AG09309 (cell line): ENCODE measurements around the gene PCSK5.

Experiments used
- DNase-seq: peaks from one replicate; pipeline ENCODE4 v3.0.0-alpha.2; 2010; ENCODE audit warnings: low read depth
- H3K4me3 ChIP-seq: 2 replicates; pipeline ENCODE4 v1.5.1; 2011; ENCODE audit warnings: mild to moderate bottlenecking, low read depth, low read length, moderate library complexity; ENCODE audit not compliant: control insufficient read depth
- CTCF ChIP-seq: IDR thresholded peaks from 2 replicates; pipeline ENCODE4 v1.5.1; 2011; ENCODE audit warnings: mild to moderate bottlenecking, low read depth, low read length, inconsistent platforms; ENCODE audit not compliant: insufficient read depth, control insufficient read depth; ENCODE audit errors: missing control alignments

Gene PCSK5

GRCh38 chr9:76246680-76247079 is 356.2 kb downstream of the PCSK5 start:
- H3K4me3 ChIP-seq, result no peak overlapping the region
- DNase-seq, result no peak
- TF ChIP-seq CTCF, result no peak

- TF ChIP-seq CTCF, result no peak
- H3K4me3 ChIP-seq, result no peak overlapping the region
- no peak for DNase-seq
Measured at GRCh38 chr9:76247426-76247825, 357.0 kb downstream of the PCSK5 start.

- no peak for DNase-seq
- no peak overlapping the region for H3K4me3 ChIP-seq
- TF ChIP-seq CTCF, result no peak
Measured at GRCh38 chr9:76249309-76249708, 358.8 kb downstream of the PCSK5 start.

DNA sequence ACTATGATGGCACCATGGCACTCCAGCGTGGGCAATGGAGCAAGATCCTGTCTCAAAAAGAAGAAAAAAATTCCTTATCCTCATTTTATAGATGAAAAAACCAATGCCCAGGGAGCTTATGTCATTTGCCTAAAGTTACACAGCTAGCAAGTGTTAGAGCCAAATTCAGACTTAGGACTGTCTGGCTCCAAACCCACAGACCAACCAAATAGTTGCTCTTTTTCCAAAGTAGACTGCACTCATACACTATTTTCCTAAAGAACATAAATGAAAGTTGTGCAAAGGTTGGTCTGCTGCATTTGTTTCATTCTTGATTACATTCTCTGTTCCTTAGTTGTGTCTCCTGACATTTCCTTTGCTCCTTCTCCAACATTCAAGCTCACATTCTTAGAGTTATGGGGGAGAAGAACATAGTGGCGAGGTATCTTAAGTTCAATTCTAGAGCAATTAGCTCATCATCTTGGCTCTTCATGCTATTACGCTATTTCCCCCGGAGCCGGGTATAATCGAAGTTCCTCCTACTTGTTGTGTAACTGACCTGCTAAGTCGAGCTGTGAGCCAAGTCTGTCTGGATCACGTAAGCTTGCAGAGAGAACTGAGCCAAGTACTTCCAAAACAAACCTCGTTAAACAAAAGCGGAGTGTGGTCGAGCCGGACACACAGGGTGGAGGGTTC is 365.4 kb downstream of the PCSK5 start:
- no peak for TF ChIP-seq CTCF
- no peak overlapping the region; the same call in 1 of the 2 replicates for H3K4me3 ChIP-seq
- peak; percentile 88 for DNase-seq

GRCh38 chr9:76257311-76257710 is 366.8 kb downstream of the PCSK5 start:
- no peak overlapping the region for H3K4me3 ChIP-seq
- TF ChIP-seq CTCF, result no peak
- DNase-seq, result no peak

GRCh38 chr9:76266649-76267283 is 376.3 kb downstream of the PCSK5 start:
- no peak for DNase-seq
- no peak overlapping the region for H3K4me3 ChIP-seq
- no peak for TF ChIP-seq CTCF
